Measurements from ENCODE around the gene UPP2. TPM values are rescaled to one million over a fixed set of nuclear protein-coding genes. Genes with fewer than 3 reads are reported as not detected.

The UPP2 gene
- total and polyA plus RNA-seq, 2 of the 13 experiments (the other 11 are each of a cell fraction or from before 2014, with no cell fraction given) = 0.07 to 0.28 TPM

DNA sequence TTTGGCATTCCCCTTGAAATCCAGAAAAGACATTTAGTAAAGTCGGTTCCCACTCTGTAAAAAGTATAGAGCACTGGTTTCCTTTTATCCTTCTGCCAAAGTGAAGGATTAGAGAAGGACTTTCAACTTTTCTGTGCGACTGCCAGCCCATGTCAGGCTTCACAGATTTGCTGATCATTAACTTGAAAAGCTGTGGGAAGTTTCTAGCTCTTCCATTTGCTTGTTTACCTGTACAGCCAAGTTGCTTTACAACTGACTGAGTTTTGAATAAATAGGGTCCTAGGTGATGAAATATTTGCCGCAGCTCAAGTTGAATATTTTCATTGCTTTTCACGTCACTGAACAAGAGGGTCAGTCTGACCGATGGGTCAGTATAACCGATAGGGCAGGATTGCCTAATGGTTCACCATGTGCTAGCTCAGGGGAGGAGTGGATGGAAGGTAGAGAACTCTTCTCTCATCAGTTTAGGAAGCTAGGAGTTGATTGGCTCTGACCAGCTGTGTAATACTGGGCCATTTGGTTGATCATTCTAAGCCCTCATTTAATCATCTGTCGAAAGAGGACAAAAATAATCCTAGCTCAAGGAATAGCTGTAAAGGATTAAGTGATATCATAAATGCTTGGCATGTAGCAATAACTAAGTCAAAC is 30.4 kb downstream of the UPP2 start (continued):
- no peak for TF ChIP-seq ATF6 (CRISPR knock-in tag; conservative IDR thresholded peaks at IDR 0.05)
- TF ChIP-seq ISL2 (CRISPR knock-in tag; IDR thresholded peaks at IDR 0.05) = peak; percentile 94
- no peak for TF ChIP-seq ZZZ3 (CRISPR knock-in tag; IDR thresholded peaks at IDR 0.05; ENCODE audit: borderline replicate concordance)
- no peak for TF ChIP-seq MIER2 (CRISPR knock-in tag; IDR thresholded peaks at IDR 0.05)
- TF ChIP-seq ELF1 (CRISPR knock-in tag; IDR thresholded peaks at IDR 0.05) = peak; percentile 34; the same call in 1 of the 2 replicates
- TF ChIP-seq ZFP1 (CRISPR knock-in tag; IDR thresholded peaks at IDR 0.05) = peak; percentile 72; the same call in 1 of the 2 replicates
- TF ChIP-seq ZNF761 (CRISPR knock-in tag; conservative IDR thresholded peaks at IDR 0.05) = no peak
- TF ChIP-seq ZNF841 (CRISPR knock-in tag; IDR thresholded peaks at IDR 0.05; ENCODE audit: borderline replicate concordance) = no peak
- TF ChIP-seq ZBTB25 (CRISPR knock-in tag; IDR thresholded peaks at IDR 0.05) = no peak; the same call in 1 of the 2 replicates
- no peak for TF ChIP-seq PHF8 (CRISPR knock-in tag; IDR thresholded peaks at IDR 0.05)
- TF ChIP-seq CREBL2 (CRISPR knock-in tag; IDR thresholded peaks at IDR 0.05; ENCODE audit: borderline replicate concordance) = no peak
- TF ChIP-seq ZFYVE20 (CRISPR knock-in tag; IDR thresholded peaks at IDR 0.05; ENCODE audit: borderline replicate concordance, low read depth) = no peak
- TF ChIP-seq, protein P1, sequence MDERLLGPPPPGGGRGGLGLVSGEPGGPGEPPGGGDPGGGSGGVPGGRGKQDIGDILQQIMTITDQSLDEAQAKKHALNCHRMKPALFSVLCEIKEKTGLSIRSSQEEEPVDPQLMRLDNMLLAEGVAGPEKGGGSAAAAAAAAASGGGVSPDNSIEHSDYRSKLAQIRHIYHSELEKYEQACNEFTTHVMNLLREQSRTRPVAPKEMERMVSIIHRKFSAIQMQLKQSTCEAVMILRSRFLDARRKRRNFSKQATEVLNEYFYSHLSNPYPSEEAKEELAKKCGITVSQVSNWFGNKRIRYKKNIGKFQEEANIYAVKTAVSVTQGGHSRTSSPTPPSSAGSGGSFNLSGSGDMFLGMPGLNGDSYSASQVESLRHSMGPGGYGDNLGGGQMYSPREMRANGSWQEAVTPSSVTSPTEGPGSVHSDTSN (CRISPR knock-in tag; IDR thresholded peaks at IDR 0.05) = no peak
- TF ChIP-seq NFE2 (CRISPR knock-in tag; IDR thresholded peaks at IDR 0.05) = no peak
- TF ChIP-seq SNRNP70 (IDR thresholded peaks at IDR 0.05; ENCODE audit: low read depth, low read length) = no peak
- no peak for TF ChIP-seq ZFP36L2 (CRISPR knock-in tag; IDR thresholded peaks at IDR 0.05)
- TF ChIP-seq NR3C1 (CRISPR knock-in tag; IDR thresholded peaks at IDR 0.05) = no peak
- no peak; the same call in 1 of the 2 replicates for TF ChIP-seq PRMT3 (CRISPR knock-in tag; IDR thresholded peaks at IDR 0.05; ENCODE audit: borderline replicate concordance, low read depth)
- TF ChIP-seq FOXO4 (CRISPR knock-in tag; conservative IDR thresholded peaks at IDR 0.05) = no peak
- no peak for TF ChIP-seq ZNF30 (CRISPR knock-in tag; IDR thresholded peaks at IDR 0.05)
- peak; percentile 94 for TF ChIP-seq MAX (IDR thresholded peaks at IDR 0.05)
- TF ChIP-seq REXO4 (CRISPR knock-in tag; IDR thresholded peaks at IDR 0.05; ENCODE audit: borderline replicate concordance) = no peak
- TF ChIP-seq SCMH1 (CRISPR knock-in tag; IDR thresholded peaks at IDR 0.05; ENCODE audit: borderline replicate concordance) = no peak
- 0 out of 2 replicates have a peak, but pooled peaks have one; percentile 42 for TF ChIP-seq KAT7 (CRISPR knock-in tag; IDR thresholded peaks at IDR 0.05; ENCODE audit: borderline replicate concordance)
